Coronary artery (tissue), 2 donors: ENCODE data around the gene GFRA1.

Source experiments
- DNase-seq: peaks from one replicate; pipeline ENCODE4 v3.0.0-alpha.2; 2017; ENCODE audit warnings: low spot score
- H3K27ac ChIP-seq, 2 donors: fragments of 200-600 bp; sonication (generic); one replicate each; pipeline ENCODE4 v1.5.1; 2016 to 2019
- H3K4me3 ChIP-seq: fragments of 200-600 bp; sonication (generic); 2 replicates; pipeline ENCODE4 v1.5.1; 2016; ENCODE audit warnings: mild to moderate bottlenecking, moderate library complexity
- CTCF ChIP-seq: fragments of 200-600 bp; sonication (generic); IDR thresholded peaks from one replicate; pipeline ENCODE4 v1.5.1; 2019; ENCODE audit warnings: antibody characterized with exemption

GFRA1 gene

GRCh38 chr10:116027355-116027754, 245.7 kb downstream of the GFRA1 start:
- Histone ChIP-seq H3K27ac (no peak overlapping the region), H3K4me3 (no peak overlapping the region)
- TF ChIP-seq CTCF, result no peak
- DNase-seq, result no peak

- H3K27ac ChIP-seq, result no peak overlapping the region
- no peak for TF ChIP-seq CTCF
- H3K4me3 ChIP-seq, result no peak overlapping the region
- DNase-seq, result no peak
Measured at GRCh38 chr10:116026725-116027124, 246.3 kb downstream of the GFRA1 start.

GRCh38 chr10:116026315-116026714, 246.7 kb downstream of the GFRA1 start:
- Histone ChIP-seq H3K27ac (no peak overlapping the region), H3K4me3 (no peak overlapping the region)
- TF ChIP-seq CTCF, result no peak
- DNase-seq, result no peak

- TF ChIP-seq CTCF, result no peak
- Histone ChIP-seq H3K27ac (no peak overlapping the region), H3K4me3 (no peak overlapping the region)
- no peak for DNase-seq
Measured at GRCh38 chr10:116024271-116024878, 248.6 kb downstream of the GFRA1 start.

- Histone ChIP-seq H3K4me3 (no peak overlapping the region), H3K27ac (no peak overlapping the region)
- TF ChIP-seq CTCF, result no peak
- no peak for DNase-seq
Measured at GRCh38 chr10:116017405-116017804, 255.6 kb downstream of the GFRA1 start.

GRCh38 chr10:116015583-116016333, 257.2 kb downstream of the GFRA1 start:
- no peak for TF ChIP-seq CTCF
- H3K4me3 ChIP-seq, result no peak overlapping the region
- no peak for DNase-seq
- no peak overlapping the region for H3K27ac ChIP-seq
